MCF 10A (cell line): ENCODE data around the gene FILIP1. TPM values are rescaled to one million over a fixed set of nuclear protein-coding genes. Genes with fewer than 3 reads are reported as not detected.

Experiments
- BruUV-seq: library from RNA; stranded (reverse); fragments of 400-500 nt; replicated peaks from 2 replicates; lab custom pipeline; 2021; lab: Mats Ljungman, UMichigan
- CTCF ChIA-PET: fragments of 300-600 bp; sonication (Branson Sonifier 250); formaldehyde crosslinking; extraction: SDS; loops from one replicate; lab custom pipeline; 2021; ENCODE audit warnings: antibody characterized with exemption, inconsistent platforms; lab: Yijun Ruan, JAX
- POLR2A ChIA-PET: fragments of 300-600, 350-650 bp; sonication (Branson Sonifier 250); formaldehyde crosslinking; extraction: SDS; loops from one replicate; lab custom pipeline; 2020; ENCODE audit warnings: antibody characterized with exemption, inconsistent platforms; lab: Yijun Ruan, JAX
- DNase-seq: peaks from one replicate; pipeline ENCODE4 v3.0.0-alpha.2; 2018; ENCODE audit not compliant: unreplicated experiment
- H3K27ac Mint-ChIP-seq: one replicate; pipeline ENCODE4 v1.8.0; 2022; ENCODE audit warnings: mild to moderate bottlenecking, low read depth, mixed read lengths; ENCODE audit not compliant: unreplicated experiment
- H3K27me3 Mint-ChIP-seq: one replicate; pipeline ENCODE4 v1.8.0; 2022; ENCODE audit warnings: mixed read lengths; ENCODE audit not compliant: insufficient read depth, unreplicated experiment
- H3K36me3 Mint-ChIP-seq: one replicate; pipeline ENCODE4 v1.8.0; 2022; ENCODE audit warnings: mild to moderate bottlenecking, moderate library complexity, mixed read lengths; ENCODE audit not compliant: insufficient read depth, unreplicated experiment
- H3K4me1 Mint-ChIP-seq: one replicate; pipeline ENCODE4 v1.8.0; 2022; ENCODE audit warnings: mixed read lengths; ENCODE audit not compliant: insufficient read depth, unreplicated experiment
- H3K4me3 Mint-ChIP-seq: one replicate; pipeline ENCODE4 v1.8.0; 2022; ENCODE audit warnings: mild to moderate bottlenecking, moderate library complexity, mixed read lengths; ENCODE audit not compliant: unreplicated experiment
- H3K9me3 Mint-ChIP-seq: one replicate; pipeline ENCODE4 v1.8.0; 2022; ENCODE audit warnings: mixed read lengths; ENCODE audit not compliant: unreplicated experiment
- CTCF ChIP-seq: fragments of 200-600 bp; IDR thresholded peaks from one replicate; pipeline ENCODE4 v1.8.0; 2022; ENCODE audit warnings: antibody characterized with exemption, mild to moderate bottlenecking; ENCODE audit not compliant: unreplicated experiment
- intact Hi-C: fragments of 100-400 bp; cut with micrococcal nuclease; formaldehyde crosslinking; loops from 2 replicates; pipeline ENCODE4 v1.14.1; 2022
- total RNA-seq: library from RNA; stranded (reverse); gene quantifications from 2 replicates; pipeline ENCODE4 v1.2.3, GENCODE V29; 2022

FILIP1 gene
- total RNA-seq, 1 experiment from 2014 or later, result 0.14 TPM

- no peak for TF ChIP-seq CTCF
- intact Hi-C loops, result no loop called here
- H3K27me3 Mint-ChIP-seq, result no peaks in the 10 kb centered on the region
- H3K36me3 Mint-ChIP-seq, result peaks cover 4% of the 10 kb centered on the region
- no peak overlapping the region for H3K4me3 Mint-ChIP-seq
- ChIA-PET CTCF (no interaction called here), POLR2A (interaction anchor here (0.9 kb wide), 1 partner anchor 8 kb away, joined by 3 read pairs; no protein-coding TSS in a partner anchor)
- peaks cover 15% of the 10 kb centered on the region for H3K4me1 Mint-ChIP-seq
- no peak for DNase-seq
- BruUV-seq, result no TSS peak
- H3K27ac Mint-ChIP-seq, result no peak overlapping the region
- no peaks in the 10 kb centered on the region for H3K9me3 Mint-ChIP-seq
Observed at GRCh38 chr6:75421316-75422023, 72.1 kb downstream of the FILIP1 start.

DNA sequence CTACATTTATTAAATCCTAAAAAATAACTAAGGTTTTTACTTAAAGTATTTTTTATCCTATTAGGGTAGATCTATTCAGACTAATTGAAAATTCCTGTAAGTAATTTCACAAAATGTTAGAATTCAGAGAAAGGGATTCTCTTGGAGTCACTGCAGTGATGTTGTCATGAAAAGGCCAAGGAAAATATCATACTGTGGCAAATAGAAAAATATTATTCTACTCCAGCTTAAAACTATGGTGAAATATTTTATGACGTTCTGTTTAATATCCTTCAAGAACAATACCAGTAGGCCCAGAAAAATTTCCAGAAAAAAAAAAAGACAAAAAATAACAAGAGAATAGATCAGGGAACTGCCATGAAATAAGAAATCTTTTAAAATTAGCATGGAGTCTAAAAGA, 73.6 kb downstream of the FILIP1 start:
- Mint-ChIP-seq H3K4me1 (peaks cover 8% of the 10 kb centered on the region), H3K4me3 (no peak overlapping the region), H3K27me3 (no peaks in the 10 kb centered on the region), H3K27ac (no peak overlapping the region), H3K9me3 (no peaks in the 10 kb centered on the region), H3K36me3 (no peaks in the 10 kb centered on the region)
- no peak for TF ChIP-seq CTCF
- DNase-seq, result no peak
- no TSS peak for BruUV-seq
- ChIA-PET POLR2A (no interaction called here), CTCF (interaction anchor here (0.8 kb wide), 1 partner anchor 16 kb away, joined by 3 read pairs; no protein-coding TSS in a partner anchor)
- intact Hi-C loops, result no loop called here

DNA sequence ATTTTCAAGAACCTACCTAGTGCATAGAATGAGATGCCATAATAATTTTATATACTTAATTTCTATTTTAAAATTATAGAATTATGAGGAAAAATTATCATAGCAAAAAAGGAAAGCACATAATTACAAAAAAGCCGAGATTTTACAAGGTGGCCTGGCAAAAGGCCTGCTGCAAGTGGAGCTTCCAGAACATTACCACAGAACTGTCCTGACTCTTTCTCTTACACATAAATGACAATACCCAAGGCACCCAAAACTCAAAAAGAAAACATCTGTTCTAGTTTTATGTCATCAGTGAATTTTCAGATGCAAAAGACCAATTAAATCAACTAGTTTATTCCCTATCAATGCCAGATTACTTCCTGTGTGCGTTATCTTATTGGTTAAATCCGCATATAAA, 74.2 kb downstream of the FILIP1 start:
- H3K4me3 Mint-ChIP-seq, result no peak overlapping the region
- POLR2A ChIA-PET, result no interaction called here
- H3K36me3 Mint-ChIP-seq, result no peaks in the 10 kb centered on the region
- no peak overlapping the region for H3K27ac Mint-ChIP-seq
- H3K9me3 Mint-ChIP-seq, result no peaks in the 10 kb centered on the region
- H3K27me3 Mint-ChIP-seq, result no peaks in the 10 kb centered on the region
- H3K4me1 Mint-ChIP-seq, result peaks cover 6% of the 10 kb centered on the region
- no TSS peak for BruUV-seq
- intact Hi-C loops, result no loop called here
- CTCF ChIA-PET, result interaction anchor here (0.6 to 0.8 kb wide), 2 partner anchors 17 to 224 kb away, joined by 3 to 4 read pairs; no protein-coding TSS in a partner anchor
- no peak for TF ChIP-seq CTCF
- DNase-seq, result no peak

DNA sequence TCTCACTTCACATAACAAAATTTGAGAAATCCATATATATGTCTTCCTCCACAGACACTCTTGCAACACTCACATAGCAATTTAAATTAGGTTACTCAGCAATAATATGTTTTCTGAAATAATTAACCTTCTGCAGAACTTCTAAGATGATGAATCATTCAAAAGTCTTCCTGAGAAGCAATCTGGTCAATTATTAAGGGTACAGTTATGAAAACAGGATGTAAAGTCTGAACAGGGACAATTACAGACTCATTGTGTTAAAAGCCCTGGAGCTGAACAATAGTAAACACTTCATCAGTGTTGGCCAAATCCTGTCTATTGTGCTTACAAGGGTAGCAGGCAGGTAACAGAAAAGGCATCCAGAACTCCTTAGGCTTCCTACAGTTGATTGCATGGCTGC, 75.4 kb downstream of the FILIP1 start:
- H3K36me3 Mint-ChIP-seq, result no peaks in the 10 kb centered on the region
- BruUV-seq, result no TSS peak
- intact Hi-C loops, result no loop called here
- ChIA-PET POLR2A (interaction anchor here (0.5 to 1.7 kb wide), 3 partner anchors 12 to 1900 kb away, joined by 3 to 5 read pairs (median 3); no protein-coding TSS in a partner anchor), CTCF (no interaction called here)
- H3K27ac Mint-ChIP-seq, result no peak overlapping the region
- H3K9me3 Mint-ChIP-seq, result no peaks in the 10 kb centered on the region
- no peak overlapping the region for H3K4me3 Mint-ChIP-seq
- no peak for TF ChIP-seq CTCF
- H3K4me1 Mint-ChIP-seq, result peaks cover 6% of the 10 kb centered on the region
- no peaks in the 10 kb centered on the region for H3K27me3 Mint-ChIP-seq
- DNase-seq, result peak; percentile 53
